B cell (primary cell): ENCODE data around the gene RIMKLB. TPM values are rescaled to one million over a fixed set of nuclear protein-coding genes. Genes with fewer than 3 reads are reported as not detected.

ENCODE experiments used
- ATAC-seq: fragments of 200-7000 bp; cut with Tn5 transposase; one replicate; pipeline ENCODE4 v1.10.0; 2021; ENCODE audit warnings: low read depth, mild to moderate bottlenecking, moderate number of reproducible peaks, moderate library complexity
- CTCF ChIA-PET: fragments of 350-600 bp; sonication (Branson Sonifier 250); formaldehyde crosslinking; loops from one replicate; lab custom pipeline; 2021; ENCODE audit warnings: antibody characterized with exemption, inconsistent platforms; lab: Charles Lee
- POLR2A ChIA-PET: fragments of 350-600 bp; sonication (Branson Sonifier 250); formaldehyde crosslinking; loops from one replicate; lab custom pipeline; 2021; ENCODE audit warnings: antibody characterized with exemption; lab: Charles Lee
- DNase-seq: peaks from one replicate; pipeline ENCODE4 v3.0.0; 2013
- H2AFZ ChIP-seq: 2 replicates; pipeline ENCODE4 v1.6.1; 2012; ENCODE audit warnings: mild to moderate bottlenecking, low read depth, low read length; ENCODE audit not compliant: insufficient read depth, poor library complexity, severe bottlenecking
- H3K27ac ChIP-seq, 2 donors: 1 replicate in 1 of 2; 2 replicates in 1 of 2; pipeline ENCODE4 v1.5.1; 2012 to 2013; ENCODE audit warnings: low read length in 2 of 2, mild to moderate bottlenecking in 2 of 2, moderate library complexity in 1 of 2
- H3K27me3 ChIP-seq, 4 experiments: fragments of 200-600 bp in 1 of 4; sonication (generic) in 1 of 4; replicated peaks in 1 of 4; 1 replicate in 2 of 4; 2 replicates in 2 of 4; pipeline versions ENCODE4 v1.6.1 to v1.7.0; 2013 to 2016; ENCODE audit warnings: low read length in 3 of 4, mild to moderate bottlenecking in 2 of 4, mixed read lengths in 1 of 4, moderate library complexity in 1 of 4; ENCODE audit not compliant: insufficient read depth in 4 of 4, control insufficient read depth in 3 of 4; ENCODE audit errors: control extremely low read depth in 1 of 4
- H3K36me3 ChIP-seq, 2 experiments: replicated peaks in 1 of 2; 1 replicate in 1 of 2; 2 replicates in 1 of 2; pipeline versions ENCODE4 v1.6.1 to v1.7.1; 2013; ENCODE audit warnings: low read length in 1 of 2; ENCODE audit not compliant: insufficient read depth in 2 of 2, control insufficient read depth in 1 of 2; ENCODE audit errors: control extremely low read depth in 1 of 2, extremely low read depth in 1 of 2
- H3K4me1 ChIP-seq, 2 donors: fragments of 200-600 bp in 1 of 2; sonication (generic) in 1 of 2; 1 replicate in 1 of 2; 2 replicates in 1 of 2; pipeline versions ENCODE4 v1.5.1 to v1.6.1; 2013 to 2017; ENCODE audit warnings: low read length in 2 of 2; ENCODE audit not compliant: control insufficient read depth in 2 of 2, insufficient read depth in 2 of 2
- H3K4me2 ChIP-seq: replicated peaks from 2 replicates; pipeline ENCODE3; 2012; ENCODE audit warnings: mild to moderate bottlenecking, low read depth, low read length; ENCODE audit not compliant: poor library complexity, severe bottlenecking
- H3K4me3 ChIP-seq, 5 experiments: fragments of 200-600 bp in 1 of 5; sonication (generic) in 1 of 5; 1 replicate in 3 of 5; 2 replicates in 2 of 5; pipeline versions ENCODE4 v1.5.1 to v1.7.0; 2011 to 2016; ENCODE audit warnings: low read length in 4 of 5, mild to moderate bottlenecking in 4 of 5, low read depth in 2 of 5, control low read depth in 1 of 5, moderate library complexity in 1 of 5; ENCODE audit not compliant: insufficient read depth in 1 of 5; ENCODE audit errors: control extremely low read depth in 1 of 5, extremely low read depth in 1 of 5
- H3K79me2 ChIP-seq: fragments of 200-600 bp; sonication (generic); one replicate; pipeline ENCODE4 v1.6.0; 2016; ENCODE audit warnings: low read length; ENCODE audit not compliant: control insufficient read depth, insufficient read depth
- H3K9ac ChIP-seq: fragments of 200-600 bp; sonication (generic); 2 replicates; pipeline ENCODE4 v1.6.1; 2017; ENCODE audit warnings: mild to moderate bottlenecking, low read length, moderate library complexity
- H3K9me3 ChIP-seq, 3 donors: one replicate each; pipeline versions ENCODE4 v1.6.1 to v1.7.1; 2013; ENCODE audit warnings: low read length in 2 of 3; ENCODE audit not compliant: control insufficient read depth in 2 of 3, insufficient read depth in 1 of 3; ENCODE audit errors: control extremely low read depth in 1 of 3
- H4K20me1 ChIP-seq: 2 replicates; pipeline ENCODE4 v1.6.0; 2012; ENCODE audit warnings: mild to moderate bottlenecking, low read length; ENCODE audit not compliant: insufficient read depth, control insufficient read depth, poor library complexity, severe bottlenecking
- H3K27ac Mint-ChIP-seq: one replicate; pipeline ENCODE4 v1.8.0; 2021; ENCODE audit warnings: mixed read lengths
- H3K27me3 Mint-ChIP-seq: one replicate; pipeline ENCODE4 v1.8.0; 2021; ENCODE audit warnings: mixed read lengths
- H3K4me1 Mint-ChIP-seq: one replicate; pipeline ENCODE4 v1.8.0; 2021; ENCODE audit warnings: mixed read lengths
- H3K4me3 Mint-ChIP-seq: one replicate; pipeline ENCODE4 v1.8.0; 2021; ENCODE audit warnings: mixed read lengths
- H3K9me3 Mint-ChIP-seq: one replicate; pipeline ENCODE4 v1.8.0; 2022; ENCODE audit warnings: mixed read lengths; ENCODE audit not compliant: insufficient read depth
- EZH2 ChIP-seq: IDR thresholded peaks from 2 replicates; pipeline ENCODE4 v1.6.1; 2012; ENCODE audit warnings: borderline replicate concordance, low read depth, mild to moderate bottlenecking, moderate library complexity, low read length; ENCODE audit not compliant: insufficient read depth, poor library complexity, severe bottlenecking
- WGBS: methylation state at CpG from one replicate; pipeline ENCODE4 v1.1.5; 2013; ENCODE audit warnings: missing lambda C conversion rate; ENCODE audit not compliant: insufficient coverage; 5-methylcytosine and 5-hydroxymethylcytosine counted together
- intact Hi-C: fragments of 100-400 bp; cut with micrococcal nuclease; formaldehyde crosslinking; loops from one replicate; pipeline ENCODE4 v1.10.0; 2022
- polyA plus RNA-seq: library from polyadenylated mRNA; depleted of rRNA; stranded (reverse); fragments of >200 nt; gene quantifications from 2 replicates; pipeline ENCODE4 v1.2.3, GENCODE V29; 2012
- total RNA-seq, 2 donors: library from RNA; stranded (reverse); fragments of 120-200 nt in 1 of 2; gene quantifications; 1 replicate in 1 of 2; 2 replicates in 1 of 2; pipeline versions ENCODE4 v1.2.3 to v1.2.4, GENCODE V29; 2013 to 2022
- TF ChIP-seq, protein P1 (sequence below): fragments of 200-600 bp; IDR thresholded peaks from one replicate; pipeline ENCODE4 v1.8.0; 2022; ENCODE audit warnings: antibody characterized with exemption, mild to moderate bottlenecking

Gene RIMKLB
- total and polyA plus RNA-seq, 2 donors (not counting 1 experiment from before 2014, with no cell fraction given), result 27.8 to 54.2 TPM

- peak overlapping the region; percentile 61 for H3K4me3 Mint-ChIP-seq
- intact Hi-C loops, result no loop called here
- DNase-seq (peak; percentile 34), ATAC-seq (peak; percentile 21)
- H3K27ac ChIP-seq, result no peak overlapping the region
- no peaks in the 10 kb centered on the region for H3K27me3 Mint-ChIP-seq
- TF ChIP-seq EZH2, result no peak
- TF ChIP-seq, protein P1, sequence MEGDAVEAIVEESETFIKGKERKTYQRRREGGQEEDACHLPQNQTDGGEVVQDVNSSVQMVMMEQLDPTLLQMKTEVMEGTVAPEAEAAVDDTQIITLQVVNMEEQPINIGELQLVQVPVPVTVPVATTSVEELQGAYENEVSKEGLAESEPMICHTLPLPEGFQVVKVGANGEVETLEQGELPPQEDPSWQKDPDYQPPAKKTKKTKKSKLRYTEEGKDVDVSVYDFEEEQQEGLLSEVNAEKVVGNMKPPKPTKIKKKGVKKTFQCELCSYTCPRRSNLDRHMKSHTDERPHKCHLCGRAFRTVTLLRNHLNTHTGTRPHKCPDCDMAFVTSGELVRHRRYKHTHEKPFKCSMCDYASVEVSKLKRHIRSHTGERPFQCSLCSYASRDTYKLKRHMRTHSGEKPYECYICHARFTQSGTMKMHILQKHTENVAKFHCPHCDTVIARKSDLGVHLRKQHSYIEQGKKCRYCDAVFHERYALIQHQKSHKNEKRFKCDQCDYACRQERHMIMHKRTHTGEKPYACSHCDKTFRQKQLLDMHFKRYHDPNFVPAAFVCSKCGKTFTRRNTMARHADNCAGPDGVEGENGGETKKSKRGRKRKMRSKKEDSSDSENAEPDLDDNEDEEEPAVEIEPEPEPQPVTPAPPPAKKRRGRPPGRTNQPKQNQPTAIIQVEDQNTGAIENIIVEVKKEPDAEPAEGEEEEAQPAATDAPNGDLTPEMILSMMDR, result no peak
- no peaks in the 10 kb centered on the region for H3K9me3 ChIP-seq
- H3K79me2 ChIP-seq, result peaks cover 27% of the 10 kb centered on the region
- ChIA-PET POLR2A (no interaction called here), CTCF (no interaction called here)
- WGBS, result 7% methylated on average over 3 of the region's 6 CpGs
- H3K4me1 ChIP-seq, result peaks cover 8 to 10% of the 10 kb centered on the region in 2 donors
- H2AFZ ChIP-seq, result peak overlapping the region; percentile 44
- peak overlapping the region; percentile 70 for H3K4me2 ChIP-seq
- peak overlapping the region in 3 of 5 experiments; percentile 3 to 40 (median 23) for H3K4me3 ChIP-seq
- no peak overlapping the region for H3K27ac Mint-ChIP-seq
- H3K4me1 Mint-ChIP-seq, result peaks cover 16% of the 10 kb centered on the region
- H3K9me3 Mint-ChIP-seq, result no peaks in the 10 kb centered on the region
- H4K20me1 ChIP-seq, result no peaks in the 10 kb centered on the region
- H3K9ac ChIP-seq, result peak overlapping the region; percentile 27
- peaks cover 0 to 1% of the 10 kb centered on the region in 2 experiments for H3K36me3 ChIP-seq
- no peaks in the 10 kb centered on the region for H3K27me3 ChIP-seq
Observed at GRCh38 chr12:8709124-8709830, 11.5 kb downstream of the RIMKLB start.

DNA sequence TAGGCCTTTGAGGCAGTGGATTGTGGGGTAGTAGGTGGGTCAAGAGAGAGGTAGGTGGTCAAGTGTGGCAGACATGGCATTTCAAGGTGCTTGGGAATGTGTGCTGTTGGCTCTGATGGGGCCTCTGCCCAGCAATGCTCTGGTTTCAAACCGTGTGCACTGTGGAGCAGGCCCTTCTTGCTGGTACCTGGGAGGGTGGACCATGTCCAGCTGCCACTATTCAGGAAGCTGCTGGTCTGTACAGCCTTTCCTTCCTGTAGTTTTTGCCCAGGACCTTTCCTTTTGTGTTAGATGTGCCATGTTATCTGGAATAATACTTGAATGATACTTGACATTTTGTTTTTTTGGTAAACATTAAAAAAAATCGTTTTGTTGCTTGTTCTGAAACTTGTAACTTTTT is 14.8 kb downstream of the RIMKLB start:
- DNase-seq (no peak), ATAC-seq (no peak)
- CTCF ChIA-PET, result interaction anchor here (1.3 kb wide), 1 partner anchor 178 kb away, joined by 4 read pairs; no protein-coding TSS in a partner anchor
- H3K36me3 ChIP-seq, result peaks cover 3 to 5% of the 10 kb centered on the region in 2 experiments
- H2AFZ ChIP-seq, result no peak overlapping the region
- no peaks in the 10 kb centered on the region for H4K20me1 ChIP-seq
- no peaks in the 10 kb centered on the region for H3K9me3 Mint-ChIP-seq
- POLR2A ChIA-PET, result no interaction called here
- H3K4me1 ChIP-seq, result peaks cover 8 to 10% of the 10 kb centered on the region in 2 donors
- TF ChIP-seq EZH2, result no peak
- TF ChIP-seq, protein P1, result no peak
- WGBS, result 43% methylated on average over 1 of the region's 2 CpGs
- no peak overlapping the region for H3K4me3 Mint-ChIP-seq
- no peaks in the 10 kb centered on the region for H3K9me3 ChIP-seq
- no peak overlapping the region for H3K27ac Mint-ChIP-seq
- peaks cover 14% of the 10 kb centered on the region for H3K4me1 Mint-ChIP-seq
- H3K9ac ChIP-seq, result no peak overlapping the region
- H3K4me2 ChIP-seq, result no peak overlapping the region
- H3K27ac ChIP-seq, result no peak overlapping the region
- peaks cover 19% of the 10 kb centered on the region for H3K79me2 ChIP-seq
- H3K27me3 Mint-ChIP-seq, result no peaks in the 10 kb centered on the region
- H3K4me3 ChIP-seq, result no peak overlapping the region
- intact Hi-C loops, result no loop called here
- H3K27me3 ChIP-seq, result no peaks in the 10 kb centered on the region
